HUDEP-2 (cell line): ENCODE results near the gene MAD1L1.
"Not testable (repeated sequence)": the region's sequence is repeated elsewhere in the genome, so short reads cannot be mapped to it uniquely, and the experiment has no call there.

Source experiments
- DNase-seq, 76 experiments: peaks; one replicate each; lab custom pipeline; 2025; ENCODE audit not compliant: unreplicated experiment in 76 of 76; lab: John Stamatoyannopoulos, UW

MAD1L1 gene

DNA sequence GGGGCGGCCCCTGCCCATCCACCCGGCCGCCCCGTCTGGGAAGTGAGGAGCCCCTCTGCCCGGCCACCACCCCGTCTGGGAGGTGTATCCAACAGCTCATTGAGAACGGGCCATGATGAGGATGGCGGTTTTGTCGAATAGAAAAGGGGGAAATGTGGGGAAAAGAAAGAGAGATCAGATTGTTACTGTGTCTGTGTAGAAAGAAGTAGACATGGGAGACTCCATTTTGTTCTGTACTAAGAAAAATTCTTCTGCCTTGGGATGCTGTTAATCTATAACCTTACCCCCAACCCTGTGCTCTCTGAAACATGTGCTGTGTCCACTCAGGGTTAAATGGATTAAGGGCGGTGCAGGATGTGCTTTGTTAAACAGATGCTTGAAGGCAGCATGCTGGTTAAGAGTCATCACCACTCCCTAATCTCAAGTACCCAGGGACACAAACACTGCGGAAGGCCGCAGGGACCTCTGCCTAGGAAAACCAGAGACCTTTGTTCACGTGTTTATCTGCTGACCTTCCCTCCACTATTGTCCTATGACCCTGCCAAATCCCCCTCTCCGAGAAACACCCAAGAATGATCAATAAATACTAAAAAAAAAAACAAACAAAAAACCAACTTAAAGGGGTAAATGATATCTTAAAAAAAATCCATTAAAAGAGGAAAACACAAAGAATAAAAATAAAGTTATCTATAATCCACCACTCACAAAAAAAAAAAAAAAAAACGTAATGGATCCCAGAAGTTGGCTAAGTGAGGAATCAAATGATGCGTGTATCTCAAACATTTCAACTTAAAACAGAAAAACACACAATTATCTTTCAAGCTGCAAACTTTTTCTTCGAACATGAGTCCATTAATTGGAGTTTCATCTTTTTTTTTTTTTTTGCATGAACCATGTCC, 70.5 kb downstream of the MAD1L1 start:
- DNase-seq = not testable (repeated sequence)

DNA sequence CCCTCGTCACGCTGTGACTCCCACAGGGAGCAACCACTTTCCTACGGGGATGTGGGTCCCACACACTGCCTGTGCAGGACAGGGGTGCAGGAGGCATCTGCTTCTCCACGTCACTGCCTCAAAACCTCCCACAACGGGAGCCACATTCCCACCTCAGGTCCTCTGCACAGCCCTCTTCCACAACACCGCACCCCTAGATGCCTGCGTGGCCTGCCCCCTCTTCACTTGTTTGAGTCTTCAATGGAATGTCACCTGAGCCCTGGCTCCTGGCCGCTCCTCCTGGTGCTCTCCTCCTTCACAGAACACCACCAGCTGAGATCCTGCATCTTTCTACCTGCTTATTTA, 73.6 kb downstream of the MAD1L1 start:
- DNase-seq = no peak

DNA sequence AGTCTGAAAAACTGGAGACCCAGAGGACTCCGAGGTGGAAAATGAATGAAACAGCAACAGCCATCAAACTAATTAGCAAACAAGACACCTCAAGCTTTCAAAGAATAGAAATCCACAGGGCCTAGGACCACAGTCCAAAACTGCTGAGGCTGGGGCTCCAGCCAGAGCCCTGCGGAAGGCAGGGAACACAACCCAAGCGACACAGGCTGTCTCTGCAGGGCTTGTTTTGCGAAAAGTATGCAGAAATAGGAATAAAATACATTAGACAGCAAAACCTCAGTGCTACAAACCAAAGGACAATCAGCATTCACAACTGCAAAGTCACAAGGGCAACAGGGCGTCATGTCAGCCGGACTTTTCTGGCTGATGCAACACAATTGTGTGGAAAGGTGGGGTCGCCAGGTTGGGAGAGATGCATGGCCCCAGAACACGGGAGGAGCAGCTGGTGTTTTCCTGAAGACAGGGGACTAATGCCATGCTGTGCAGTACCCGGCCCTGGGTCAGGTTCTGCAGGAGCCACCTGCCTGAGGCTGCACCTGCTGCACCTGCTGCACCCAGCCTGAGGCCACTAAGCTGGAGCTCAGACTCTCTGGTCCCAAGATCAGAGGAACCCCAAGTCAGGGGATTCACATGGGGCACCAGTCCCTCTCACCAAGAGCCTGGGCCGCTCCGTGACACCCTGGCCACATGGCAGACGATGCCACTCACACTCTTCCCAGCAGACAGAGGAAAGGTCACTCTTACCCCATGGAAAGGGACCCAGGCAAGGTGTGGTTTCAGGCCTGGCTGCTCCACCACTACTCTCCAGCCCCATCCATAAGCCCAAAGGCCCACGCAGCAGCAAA, 74.2 kb downstream of the MAD1L1 start:
- DNase-seq = no peak

DNA sequence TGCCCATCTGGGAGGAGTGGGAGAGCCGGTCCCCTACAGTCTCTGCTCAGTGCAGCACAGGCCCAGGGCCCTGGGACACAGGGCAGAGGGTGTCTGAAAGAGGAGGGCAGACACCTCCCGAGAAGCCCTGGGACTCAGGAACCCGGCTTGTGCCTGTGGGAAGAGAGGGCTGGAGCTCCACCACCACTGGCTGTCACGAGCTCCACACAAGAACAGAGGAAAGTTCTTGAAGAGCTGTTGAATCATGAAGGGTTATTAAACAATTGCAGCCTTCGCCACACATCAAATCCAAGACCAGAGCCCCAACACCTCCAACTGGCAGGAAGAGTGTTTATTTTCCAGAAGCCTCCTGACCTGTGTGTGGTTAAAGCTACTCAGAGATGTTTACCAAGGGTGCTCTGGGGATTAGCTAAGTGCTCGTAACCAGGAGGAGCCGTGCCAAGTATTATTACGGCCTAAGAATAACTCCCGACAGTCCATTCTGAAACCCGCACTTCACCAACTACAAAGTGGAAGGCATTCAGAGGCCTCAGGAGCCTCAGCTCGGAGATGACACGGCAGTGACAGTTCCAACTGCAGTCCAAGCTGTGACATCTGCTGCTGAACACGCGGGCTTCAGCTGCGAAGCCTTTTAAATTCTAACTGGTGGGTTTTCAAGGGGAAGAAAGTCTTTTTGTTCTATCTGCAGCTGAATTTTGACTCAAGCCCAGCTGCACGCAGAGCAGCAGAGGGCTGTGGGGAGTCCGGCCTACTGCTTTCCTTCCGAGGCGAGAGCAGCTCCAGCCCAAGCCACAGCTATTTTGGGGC, 75.1 kb downstream of the MAD1L1 start:
- DNase-seq = no peak

DNA sequence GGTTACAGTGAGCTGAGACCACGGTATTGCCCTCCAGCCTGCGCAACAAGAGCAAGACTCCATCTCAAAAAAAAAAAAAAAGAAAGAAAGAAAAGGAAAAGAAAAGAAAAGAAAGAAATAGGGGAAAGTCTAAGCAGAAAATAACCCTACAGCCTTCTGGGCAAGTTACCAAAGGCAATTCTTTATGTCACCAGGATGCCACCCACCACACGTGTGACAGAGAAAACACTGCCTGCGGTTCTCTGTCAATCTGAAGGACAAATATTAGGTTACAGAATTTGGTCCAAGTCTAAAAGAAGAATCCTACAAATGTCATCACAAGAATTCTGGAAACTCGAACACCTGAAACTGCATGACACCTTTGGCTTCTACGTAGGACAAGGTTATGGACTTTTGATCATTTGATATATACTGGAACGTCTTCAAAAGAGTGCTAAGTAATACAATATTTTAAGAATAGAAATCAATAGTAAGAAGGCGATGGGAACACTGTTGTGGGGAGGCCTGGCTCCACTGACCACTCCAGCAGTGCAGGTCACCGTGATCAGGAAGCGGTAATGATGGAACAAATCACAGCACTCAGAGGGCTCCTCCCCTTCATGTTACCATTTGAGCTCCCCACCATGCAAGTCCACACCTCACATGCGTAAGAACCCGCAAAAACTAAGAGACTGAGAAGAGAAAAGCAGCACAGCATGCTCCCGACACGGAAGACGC, 75.8 kb downstream of the MAD1L1 start:
- no peak for DNase-seq

DNA sequence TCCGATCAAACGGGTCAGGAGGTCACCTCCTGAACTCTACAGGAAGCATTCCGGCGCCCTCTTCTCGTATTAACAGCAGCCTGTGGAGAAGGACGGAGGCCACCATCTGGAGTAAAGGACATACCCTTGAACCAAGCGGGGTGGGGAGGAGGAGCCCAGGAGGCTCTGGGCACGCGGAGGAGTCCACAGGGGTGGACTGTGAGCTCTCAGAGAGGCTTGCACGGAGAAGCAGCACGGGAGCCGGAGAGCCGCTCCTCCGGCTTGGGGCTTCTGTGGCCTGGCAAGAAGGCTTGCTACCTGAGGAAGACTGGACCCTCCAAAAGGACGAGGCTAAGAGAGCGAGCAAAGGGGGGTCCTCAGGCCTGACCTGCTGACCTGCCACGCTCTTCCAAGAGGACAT, 77.9 kb downstream of the MAD1L1 start:
- DNase-seq = no peak

DNA sequence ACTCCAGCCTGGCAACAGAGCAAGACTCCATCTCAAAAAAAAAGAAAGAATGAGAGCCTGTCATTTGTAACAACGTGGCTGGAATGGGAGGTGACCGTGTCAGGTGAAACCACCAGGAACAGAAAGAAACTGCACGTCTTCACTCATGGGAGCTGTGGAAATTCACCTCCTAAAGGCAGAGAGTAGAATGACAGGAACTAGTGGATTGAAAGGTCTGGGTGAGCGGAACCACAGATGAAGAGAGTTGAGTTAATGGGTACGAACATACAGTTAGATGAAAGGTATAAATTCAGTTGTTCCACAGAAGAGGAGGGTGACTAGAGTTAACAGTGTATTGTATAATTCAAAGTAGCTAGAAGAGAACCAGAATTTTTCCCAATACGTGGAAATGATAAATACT, 78.6 kb downstream of the MAD1L1 start:
- no peak for DNase-seq

DNA sequence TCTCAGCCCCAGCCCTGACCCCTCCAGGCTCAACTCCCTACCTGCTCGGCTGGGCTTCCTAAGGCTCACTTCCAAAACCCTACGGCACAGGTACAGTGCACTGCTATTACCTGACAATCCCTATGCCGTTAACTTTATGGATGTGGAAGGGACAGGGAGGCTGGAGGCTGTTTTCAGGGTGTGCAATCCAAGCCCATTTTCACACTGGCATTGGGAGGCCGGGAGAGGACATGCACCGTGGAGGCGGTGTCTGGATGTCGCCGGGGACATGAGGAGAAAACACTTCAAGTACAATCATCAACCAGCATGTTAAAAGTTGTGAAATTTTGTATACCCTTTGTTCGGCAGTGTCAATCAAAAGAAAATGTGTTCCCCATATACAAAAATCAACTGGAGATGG, 80.1 kb downstream of the MAD1L1 start:
- no peak for DNase-seq

DNA sequence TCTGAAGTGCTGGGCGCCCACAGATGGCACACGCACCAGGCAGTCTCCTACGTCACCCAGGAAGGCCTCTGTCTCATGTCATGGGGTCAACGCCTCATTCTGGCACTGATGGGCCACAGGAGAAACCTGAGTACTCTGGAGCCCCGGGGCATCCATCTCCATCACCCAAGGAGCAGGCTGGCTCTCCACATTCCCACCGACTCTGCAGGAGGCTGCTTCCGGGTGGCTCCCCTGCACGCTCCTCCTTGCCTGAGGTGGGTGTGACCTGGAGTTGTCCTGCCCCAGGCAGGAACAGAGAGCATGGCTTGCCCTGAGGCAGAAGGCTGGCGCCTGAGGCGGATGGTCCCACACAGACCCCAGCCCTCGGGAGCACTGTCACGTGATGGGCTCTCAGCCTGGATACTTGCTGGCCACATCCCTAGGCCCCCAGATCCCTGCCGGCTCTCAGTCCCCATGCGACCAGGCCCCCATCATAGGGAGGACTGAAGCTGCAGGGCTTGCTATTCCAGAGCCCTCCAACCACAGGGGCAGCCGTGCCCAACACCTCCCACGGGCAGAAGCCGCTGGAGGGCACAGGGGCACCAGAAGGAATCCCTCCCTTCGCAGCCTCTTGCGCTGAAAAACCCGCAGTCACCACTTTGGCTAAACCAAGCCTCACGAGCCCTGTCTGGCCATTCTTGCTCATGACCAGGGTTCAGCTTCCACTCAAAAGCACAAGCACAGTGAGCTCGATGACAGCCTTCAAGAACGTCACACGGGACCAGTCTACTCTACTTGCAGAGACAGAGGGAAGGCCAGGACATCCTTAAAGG, 80.7 kb downstream of the MAD1L1 start:
- DNase-seq = no peak

DNA sequence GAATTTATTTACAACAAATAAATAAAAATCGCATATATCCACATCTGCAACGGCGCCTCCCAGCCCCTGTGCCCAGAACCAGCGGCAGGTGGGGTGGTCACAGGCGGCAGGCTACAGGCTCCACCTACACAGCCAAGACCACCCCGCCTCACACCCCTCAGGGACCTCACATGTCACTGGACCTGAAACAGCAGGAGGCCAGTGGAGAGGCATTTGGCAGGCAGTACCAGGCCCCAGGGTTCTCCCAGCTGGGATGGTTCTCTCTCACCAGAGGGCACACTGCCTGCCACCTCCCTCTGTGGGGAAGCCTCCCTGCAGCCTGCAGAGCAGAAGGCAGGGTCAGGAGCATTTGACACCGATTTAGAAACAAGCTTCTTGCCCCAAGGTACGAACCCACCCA, 81.5 kb downstream of the MAD1L1 start:
- DNase-seq = no peak

DNA sequence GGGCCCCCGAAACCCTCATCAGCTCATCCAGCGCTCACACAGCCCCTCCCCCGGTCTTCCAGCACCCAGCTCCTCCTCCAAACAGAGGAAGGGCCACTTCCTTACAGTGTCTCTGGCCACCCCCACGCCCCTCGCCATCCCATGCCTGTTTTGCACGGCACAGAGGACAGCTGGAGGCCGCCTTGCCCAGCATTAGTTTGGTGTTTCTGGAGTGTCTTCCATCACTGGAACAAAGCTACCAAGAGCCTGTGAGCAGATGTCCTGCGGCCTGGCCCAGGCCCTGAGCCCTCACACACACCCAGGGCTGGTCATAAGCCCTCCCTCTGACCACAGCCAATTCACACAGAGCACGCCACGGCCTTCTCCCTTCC, 82.3 kb downstream of the MAD1L1 start:
- DNase-seq = no peak

DNA sequence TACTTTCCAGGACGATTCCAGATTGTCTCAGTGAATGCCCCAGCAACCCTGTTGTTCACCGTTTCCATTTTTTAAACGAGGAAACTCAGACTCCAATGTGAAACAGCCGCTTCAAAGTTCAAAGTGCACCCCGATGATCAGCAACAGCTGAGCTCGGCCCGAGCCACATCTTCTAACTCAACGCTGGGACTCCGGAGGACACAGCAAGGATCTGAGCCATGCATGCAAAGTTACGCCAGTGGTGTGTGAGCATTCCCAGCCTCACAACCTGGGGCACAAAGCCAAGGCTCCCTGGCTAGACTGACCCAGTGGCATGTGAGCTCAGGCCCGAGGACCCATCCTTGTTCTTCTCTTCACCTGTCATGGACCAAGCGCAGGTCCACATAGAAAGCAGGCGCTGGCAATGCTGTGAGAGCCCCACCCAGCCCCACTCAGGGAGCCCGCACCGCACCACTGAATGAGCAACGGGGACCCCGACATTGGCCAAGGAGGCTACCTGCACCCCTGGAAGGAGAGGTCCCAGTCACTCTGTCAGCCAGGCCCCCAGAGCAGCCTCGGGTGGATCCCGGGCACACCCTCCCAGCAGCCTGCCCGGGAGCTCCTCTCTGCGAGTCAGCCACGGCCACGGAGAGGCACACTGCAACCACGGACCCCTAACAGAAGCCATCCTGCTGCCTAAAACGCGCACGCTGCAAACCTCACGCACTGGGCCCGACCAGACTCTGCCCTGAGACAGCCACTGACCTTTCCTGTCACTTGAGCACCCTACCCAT, 82.9 kb downstream of the MAD1L1 start:
- DNase-seq = no peak

DNA sequence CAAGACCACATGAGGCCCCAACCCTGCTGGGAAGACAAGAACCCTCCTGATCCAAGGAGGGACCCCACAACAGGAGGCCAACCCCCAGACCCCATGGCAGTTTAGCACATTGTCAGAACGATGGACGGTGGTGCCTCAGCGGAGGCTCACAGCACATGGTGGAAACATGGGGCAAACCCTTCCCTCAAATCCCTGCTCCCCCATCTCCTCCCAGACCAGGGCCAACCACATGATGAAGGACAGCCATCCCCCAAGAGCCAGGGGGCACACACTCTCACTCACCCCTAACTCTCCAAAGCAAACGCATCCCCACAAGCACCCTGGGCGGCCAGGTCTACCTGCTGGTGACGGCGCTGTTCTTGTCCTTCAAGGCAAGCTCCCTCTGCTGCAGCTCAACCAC, 83.9 kb downstream of the MAD1L1 start:
- no peak for DNase-seq

DNA sequence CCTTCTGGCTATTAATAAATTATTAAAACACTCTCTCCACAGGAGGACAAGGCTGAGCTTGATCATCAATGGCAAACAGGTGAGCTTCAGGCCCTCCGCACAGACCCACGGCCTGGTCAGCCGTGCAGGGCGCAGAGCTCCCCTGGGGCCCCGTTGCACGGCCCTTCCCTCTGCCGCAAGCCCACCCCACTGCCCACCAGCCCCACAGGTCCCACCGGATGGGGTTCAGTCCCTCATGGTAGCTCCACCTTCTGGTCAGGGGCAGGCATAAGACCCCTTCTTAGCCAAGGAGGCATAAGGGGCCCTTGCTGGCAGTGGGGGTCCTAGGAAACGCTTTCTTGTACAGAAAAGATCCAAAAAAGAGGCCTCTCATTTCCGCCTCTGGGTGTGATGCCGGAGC, 84.6 kb downstream of the MAD1L1 start:
- no peak for DNase-seq

DNA sequence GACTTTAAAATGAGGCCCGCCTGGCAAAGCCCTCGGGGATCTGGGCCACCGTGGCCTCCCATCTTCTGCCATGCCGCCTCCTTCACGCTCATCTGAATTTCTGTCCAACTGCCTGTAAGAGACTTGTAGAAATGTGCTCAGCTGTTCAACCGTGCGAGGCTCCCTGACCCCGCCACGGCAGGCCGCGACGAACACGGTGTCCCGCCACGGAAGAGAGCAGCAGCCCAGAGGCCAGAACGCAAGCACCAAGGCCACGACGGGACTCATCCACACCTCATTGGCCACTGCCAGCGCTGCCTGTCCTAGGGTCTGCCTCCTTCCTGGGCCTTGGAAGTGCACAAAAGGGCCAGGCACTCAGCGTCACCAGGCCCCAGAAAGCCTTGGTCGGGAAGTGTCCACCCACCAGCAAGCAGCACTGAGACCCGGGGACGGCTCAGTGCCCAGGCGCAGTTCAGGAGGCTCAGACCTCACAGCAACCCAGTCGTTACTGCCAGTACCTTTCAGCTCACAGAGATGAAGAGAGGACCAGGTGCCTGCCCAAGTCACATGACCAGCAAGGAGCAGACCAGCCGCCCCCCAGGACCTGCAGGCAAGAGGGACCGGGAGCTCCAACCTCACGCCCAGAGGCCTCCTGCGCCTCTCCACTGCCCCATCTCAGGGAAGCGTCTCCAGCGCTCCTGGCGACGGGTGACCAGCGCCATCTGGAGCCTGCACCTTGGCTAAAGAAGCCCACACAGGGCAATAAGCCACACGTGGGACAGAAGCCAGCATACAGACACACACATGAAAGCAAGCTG, 85.9 kb downstream of the MAD1L1 start:
- no peak for DNase-seq

DNA sequence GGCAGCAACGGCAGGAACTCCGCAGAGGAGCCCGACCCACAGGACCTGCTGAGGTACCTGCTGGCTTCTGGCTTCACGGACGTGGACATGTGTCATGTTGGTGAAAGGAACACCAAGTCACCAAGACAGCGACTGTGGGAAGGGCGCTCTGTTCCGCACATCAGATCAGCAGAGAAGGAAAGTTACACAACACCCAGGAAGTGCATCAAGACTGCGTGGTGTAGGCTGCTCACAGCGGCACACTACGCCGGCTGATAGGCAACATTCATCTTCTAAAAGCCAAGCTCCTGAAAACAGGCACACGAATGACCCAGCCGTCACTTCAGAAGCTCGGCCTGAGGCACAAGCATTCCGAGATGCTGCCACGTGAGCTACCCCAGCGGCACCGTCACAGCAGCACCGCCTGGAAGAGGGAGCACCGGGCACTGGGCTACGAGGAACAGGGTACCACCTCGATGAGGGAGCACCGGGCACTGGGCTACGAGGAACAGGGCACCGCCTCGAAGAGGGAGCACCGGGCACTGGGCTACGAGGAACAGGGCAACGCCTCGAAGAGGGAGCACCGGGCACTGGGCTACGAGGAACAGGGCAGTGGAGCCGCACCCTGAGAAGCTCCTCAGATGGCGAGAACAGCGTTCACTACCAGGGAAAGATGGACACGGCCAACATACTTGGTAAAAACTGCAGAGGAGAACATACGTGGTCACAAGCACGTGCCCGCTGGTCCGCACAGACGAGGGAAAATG, 86.7 kb downstream of the MAD1L1 start:
- no peak for DNase-seq

DNA sequence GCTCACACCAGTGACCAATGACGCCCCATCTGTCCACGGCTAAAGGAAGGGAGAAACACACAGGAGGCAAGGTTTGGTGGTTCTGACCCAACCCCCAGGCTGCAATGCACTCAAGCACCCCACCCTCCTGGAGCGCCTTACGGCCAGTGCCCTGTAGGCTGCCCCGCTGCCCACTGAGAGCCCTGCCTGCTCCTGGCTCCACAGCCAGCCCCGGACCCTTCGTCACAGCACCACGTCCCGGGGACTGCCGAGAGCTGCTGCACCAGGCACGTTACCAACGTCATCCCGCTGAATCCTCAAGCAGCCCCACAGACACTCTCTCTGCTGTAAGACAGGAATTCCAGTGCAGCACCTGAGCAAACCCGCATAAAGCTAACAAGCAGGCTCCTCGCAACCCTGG, 87.8 kb downstream of the MAD1L1 start:
- DNase-seq = no peak
